Sigmoid colon (tissue), 4 donors: ENCODE measurements around the gene ACP3.

ENCODE experiments used
- EP300 ChIP-seq, 4 donors: sonication (generic); formaldehyde crosslinking; IDR thresholded peaks; one replicate each; pipeline ENCODE4 v1.6.1; 2017; ENCODE audit warnings: antibody characterized with exemption in 4 of 4
- POLR2A ChIP-seq, 2 donors: fragments of 450-650 bp; IDR thresholded peaks; one replicate each; pipeline ENCODE4 v1.6.1; 2016; ENCODE audit warnings: antibody characterized with exemption in 2 of 2, mild to moderate bottlenecking in 2 of 2, moderate library complexity in 2 of 2
- POLR2AphosphoS5 ChIP-seq, 4 donors: sonication (generic); formaldehyde crosslinking; IDR thresholded peaks; one replicate each; pipeline ENCODE4 v1.6.1; 2017; ENCODE audit warnings: antibody characterized with exemption in 4 of 4
- TF ChIP-seq, protein P1 (sequence below), 4 experiments: fragments of 450-650 bp in 3 of 4; fragments of 200-600 bp in 1 of 4; IDR thresholded peaks; one replicate each; pipeline ENCODE4 v1.5.1; 2016 to 2019; ENCODE audit warnings: antibody characterized with exemption in 4 of 4, mild to moderate bottlenecking in 3 of 4, moderate library complexity in 2 of 4

DNA sequence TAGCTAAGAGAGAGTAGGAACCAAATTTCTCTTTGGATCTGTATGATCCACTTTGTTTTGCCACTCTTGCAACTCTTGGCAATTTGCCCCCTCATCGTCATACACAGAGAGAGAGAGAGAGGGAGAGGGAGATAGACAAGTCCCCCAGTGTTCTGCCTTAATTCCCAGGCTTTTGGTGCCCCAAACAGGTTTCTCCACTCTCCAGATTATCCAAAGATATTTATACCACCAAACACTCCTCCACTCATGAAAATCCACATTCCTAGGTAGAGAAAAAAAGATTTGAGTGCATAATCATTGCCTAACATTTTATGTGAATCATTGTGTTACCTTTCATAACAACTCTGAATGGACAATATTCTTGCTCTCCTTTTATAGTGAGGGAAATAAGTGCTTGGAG, 15.3 kb downstream of the ACP3 start:
- TF ChIP-seq, protein P1, sequence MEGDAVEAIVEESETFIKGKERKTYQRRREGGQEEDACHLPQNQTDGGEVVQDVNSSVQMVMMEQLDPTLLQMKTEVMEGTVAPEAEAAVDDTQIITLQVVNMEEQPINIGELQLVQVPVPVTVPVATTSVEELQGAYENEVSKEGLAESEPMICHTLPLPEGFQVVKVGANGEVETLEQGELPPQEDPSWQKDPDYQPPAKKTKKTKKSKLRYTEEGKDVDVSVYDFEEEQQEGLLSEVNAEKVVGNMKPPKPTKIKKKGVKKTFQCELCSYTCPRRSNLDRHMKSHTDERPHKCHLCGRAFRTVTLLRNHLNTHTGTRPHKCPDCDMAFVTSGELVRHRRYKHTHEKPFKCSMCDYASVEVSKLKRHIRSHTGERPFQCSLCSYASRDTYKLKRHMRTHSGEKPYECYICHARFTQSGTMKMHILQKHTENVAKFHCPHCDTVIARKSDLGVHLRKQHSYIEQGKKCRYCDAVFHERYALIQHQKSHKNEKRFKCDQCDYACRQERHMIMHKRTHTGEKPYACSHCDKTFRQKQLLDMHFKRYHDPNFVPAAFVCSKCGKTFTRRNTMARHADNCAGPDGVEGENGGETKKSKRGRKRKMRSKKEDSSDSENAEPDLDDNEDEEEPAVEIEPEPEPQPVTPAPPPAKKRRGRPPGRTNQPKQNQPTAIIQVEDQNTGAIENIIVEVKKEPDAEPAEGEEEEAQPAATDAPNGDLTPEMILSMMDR (IDR thresholded peaks at IDR 0.05): no peak
- TF ChIP-seq POLR2A (IDR thresholded peaks at IDR 0.05) (no peak), EP300 (IDR thresholded peaks at IDR 0.05) (no peak), POLR2AphosphoS5 (IDR thresholded peaks at IDR 0.05) (no peak)
